CD8-positive, alpha-beta memory T cell (primary cell): ENCODE data around the gene RAP1GAP2. TPM values are rescaled to one million over a fixed set of nuclear protein-coding genes. Genes with fewer than 3 reads are reported as not detected.
A peak's percentile ranks its signal among the peaks of the same experiment; 100 is the strongest.

ENCODE experiments used
- CTCF ChIA-PET: fragments of 350-600 bp; sonication (Branson Sonifier 250); formaldehyde crosslinking; loops from one replicate; lab custom pipeline; 2021; ENCODE audit warnings: antibody characterized with exemption; lab: Charles Lee
- POLR2A ChIA-PET: fragments of 350-600 bp; sonication (Branson Sonifier 250); formaldehyde crosslinking; loops from one replicate; lab custom pipeline; 2021; ENCODE audit warnings: antibody characterized with exemption; lab: Charles Lee
- DNase-seq, 5 donors: peaks; one replicate each; pipeline versions ENCODE4 v3.0.0 to v3.0.0-alpha.2; 2020 to 2022; ENCODE audit warnings: mixed read lengths in 1 of 5
- H3K27ac ChIP-seq: one replicate; pipeline ENCODE4 v1.7.0; 2013; ENCODE audit warnings: low read depth, mild to moderate bottlenecking, low read length, moderate library complexity
- H3K27me3 ChIP-seq: 2 replicates; pipeline ENCODE4 v1.7.0; 2013; ENCODE audit warnings: low read length, mild to moderate bottlenecking; ENCODE audit not compliant: insufficient read depth, poor library complexity, severe bottlenecking
- H3K36me3 ChIP-seq: 2 replicates; pipeline ENCODE4 v1.7.0; 2013; ENCODE audit warnings: mild to moderate bottlenecking, low read length, moderate library complexity; ENCODE audit not compliant: insufficient read depth
- H3K4me1 ChIP-seq: 2 replicates; pipeline ENCODE4 v1.7.0; 2013; ENCODE audit warnings: mild to moderate bottlenecking, low read length, moderate library complexity; ENCODE audit not compliant: insufficient read depth
- H3K4me3 ChIP-seq: 2 replicates; pipeline ENCODE4 v1.7.0; 2013; ENCODE audit warnings: mild to moderate bottlenecking, low read length
- H3K9me3 ChIP-seq: 2 replicates; pipeline ENCODE4 v1.7.0; 2013; ENCODE audit warnings: mild to moderate bottlenecking, low read length
- H3K27ac Mint-ChIP-seq, 8 donors: one replicate each; pipeline ENCODE4 v1.8.0; 2020 to 2021; ENCODE audit warnings: mixed read lengths in 8 of 8, mild to moderate bottlenecking in 6 of 8, inconsistent platforms in 3 of 8, moderate library complexity in 3 of 8
- H3K27me3 Mint-ChIP-seq, 2 donors: one replicate each; pipeline ENCODE4 v1.8.0; 2020 to 2021; ENCODE audit warnings: mixed read lengths in 2 of 2, mild to moderate bottlenecking in 1 of 2, moderate library complexity in 1 of 2
- H3K36me3 Mint-ChIP-seq, 3 donors: one replicate each; pipeline ENCODE4 v1.8.0; 2020 to 2021; ENCODE audit warnings: mixed read lengths in 3 of 3, inconsistent platforms in 1 of 3, mild to moderate bottlenecking in 1 of 3
- H3K4me1 Mint-ChIP-seq, 3 donors: one replicate each; pipeline ENCODE4 v1.8.0; 2020 to 2021; ENCODE audit warnings: mixed read lengths in 3 of 3, inconsistent platforms in 1 of 3, mild to moderate bottlenecking in 1 of 3
- H3K4me3 Mint-ChIP-seq, 7 donors: one replicate each; pipeline ENCODE4 v1.8.0; 2020 to 2021; ENCODE audit warnings: mixed read lengths in 7 of 7, mild to moderate bottlenecking in 6 of 7, moderate library complexity in 4 of 7, inconsistent platforms in 2 of 7
- H3K9me3 Mint-ChIP-seq, 5 donors: one replicate each; pipeline ENCODE4 v1.8.0; 2020 to 2022; ENCODE audit warnings: mixed read lengths in 5 of 5, mild to moderate bottlenecking in 3 of 5, moderate library complexity in 2 of 5, inconsistent platforms in 1 of 5
- polyA plus RNA-seq: library from polyadenylated mRNA; unstranded; fragments of 300-500 nt; fragmentation: Illumina TruSeq; gene quantifications from one replicate; pipeline ENCODE4 v1.2.3, GENCODE V29; 2021
- total RNA-seq, 2 experiments: library from RNA; stranded (reverse); gene quantifications; one replicate each; pipeline ENCODE4 v1.2.3, GENCODE V29; 2021

Gene RAP1GAP2
- total and polyA plus RNA-seq, 3 experiments from 2014 or later: 1.2 to 6.3 (median 1.4) TPM

DNA sequence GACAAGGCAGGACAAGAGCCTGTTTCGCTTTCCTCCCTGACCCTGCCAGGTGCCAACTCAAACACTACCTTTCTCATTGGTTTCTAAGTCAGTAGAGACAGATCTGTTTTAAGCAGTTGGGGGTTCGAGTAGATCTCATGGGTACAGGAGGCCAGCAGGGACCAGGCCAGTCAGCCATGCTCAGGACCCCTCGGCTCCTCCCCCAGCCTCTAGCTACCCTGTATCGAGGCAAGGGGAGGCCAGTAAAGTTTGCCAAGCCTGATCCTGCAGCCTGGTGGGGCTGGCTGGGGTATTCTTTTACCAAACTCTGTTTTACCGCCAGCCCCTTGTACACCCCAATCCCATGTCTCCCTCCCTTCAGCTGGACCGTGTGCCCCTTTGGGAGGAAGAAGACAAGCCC is 240.6 kb downstream of the RAP1GAP2 start:
- Histone ChIP-seq H3K27me3 (no peaks in the 10 kb centered on the region), H3K4me1 (no peaks in the 10 kb centered on the region), H3K4me3 (no peak overlapping the region), H3K9me3 (no peaks in the 10 kb centered on the region), H3K27ac (no peak overlapping the region), H3K36me3 (no peaks in the 10 kb centered on the region)
- ChIA-PET CTCF (no interaction called here), POLR2A (no interaction called here)
- no peak for DNase-seq
- no peak overlapping the region for H3K4me3 Mint-ChIP-seq
- H3K9me3 Mint-ChIP-seq: peaks cover 0 to 2% (median 0%) of the 10 kb centered on the region in 5 donors
- peaks cover 0 to 1% of the 10 kb centered on the region in 2 donors for H3K27me3 Mint-ChIP-seq
- peaks cover 0 to 11% (median 4%) of the 10 kb centered on the region in 3 donors for H3K36me3 Mint-ChIP-seq
- peak overlapping the region in 1 of 8 donors; percentile 63 for H3K27ac Mint-ChIP-seq
- peaks cover 8 to 10% (median 9%) of the 10 kb centered on the region in 3 donors for H3K4me1 Mint-ChIP-seq

DNA sequence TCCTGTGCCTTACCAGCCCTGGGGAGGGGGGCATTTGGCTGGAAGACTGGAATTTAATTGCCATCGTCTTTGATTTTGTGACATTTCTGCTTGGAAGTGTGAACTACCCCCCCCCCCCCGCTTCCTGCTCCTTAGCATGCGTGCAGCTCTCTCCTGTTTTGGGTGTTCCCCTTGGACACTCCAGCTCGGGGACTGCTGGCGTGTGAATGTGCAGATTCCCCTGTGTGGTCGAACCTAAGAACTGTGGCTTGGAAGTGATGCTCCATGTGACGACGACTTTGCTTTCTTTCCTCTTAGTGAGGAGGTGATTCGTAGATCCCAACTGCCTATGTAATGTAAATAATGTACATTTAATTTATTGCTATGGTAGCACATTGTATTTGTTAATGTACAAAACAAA is 241.0 kb downstream of the RAP1GAP2 start:
- Mint-ChIP-seq H3K27me3 (peaks cover 0 to 2% of the 10 kb centered on the region in 2 donors), H3K9me3 (peaks cover 0 to 2% (median 2%) of the 10 kb centered on the region in 5 donors), H3K27ac (no peak overlapping the region), H3K4me3 (no peak overlapping the region), H3K36me3 (peaks cover 0 to 11% (median 3%) of the 10 kb centered on the region in 3 donors), H3K4me1 (peaks cover 8 to 10% (median 9%) of the 10 kb centered on the region in 3 donors)
- DNase-seq: no peak
- ChIA-PET POLR2A (no interaction called here), CTCF (no interaction called here)
- H3K4me1 ChIP-seq: no peaks in the 10 kb centered on the region
- H3K27me3 ChIP-seq: no peaks in the 10 kb centered on the region
- H3K36me3 ChIP-seq: no peaks in the 10 kb centered on the region
- no peak overlapping the region for H3K4me3 ChIP-seq
- H3K9me3 ChIP-seq: no peaks in the 10 kb centered on the region
- no peak overlapping the region for H3K27ac ChIP-seq

DNA sequence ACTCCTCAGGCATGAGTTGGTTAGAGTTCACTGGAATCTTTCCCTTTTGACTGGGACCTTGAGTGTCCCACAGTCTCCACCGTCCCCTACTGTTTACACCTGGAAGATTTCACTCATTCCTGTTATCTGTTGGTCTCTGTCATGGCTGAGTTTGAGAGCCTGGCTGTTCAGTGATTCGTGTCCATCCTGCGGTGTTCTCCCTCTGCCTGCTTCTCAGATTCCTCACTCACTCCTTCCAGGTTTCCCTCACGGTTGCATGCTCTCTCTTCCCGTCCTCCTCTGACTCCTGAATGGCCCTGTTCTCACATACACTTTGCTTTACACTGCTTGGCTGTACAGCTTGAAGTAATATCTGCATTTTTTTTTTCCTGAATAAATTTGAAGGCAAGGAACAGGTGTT is 242.7 kb downstream of the RAP1GAP2 start:
- Mint-ChIP-seq H3K9me3 (peaks cover 7 to 13% (median 9%) of the 10 kb centered on the region in 5 donors), H3K27me3 (peaks cover 0 to 4% of the 10 kb centered on the region in 2 donors), H3K4me3 (no peak overlapping the region), H3K36me3 (peaks cover 0 to 2% (median 0%) of the 10 kb centered on the region in 3 donors), H3K4me1 (peaks cover 8 to 10% (median 9%) of the 10 kb centered on the region in 3 donors), H3K27ac (no peak overlapping the region)
- no peaks in the 10 kb centered on the region for H3K27me3 ChIP-seq
- CTCF ChIA-PET: no interaction called here
- H3K9me3 ChIP-seq: no peaks in the 10 kb centered on the region
- H3K4me3 ChIP-seq: no peak overlapping the region
- H3K27ac ChIP-seq: no peak overlapping the region
- no peak for DNase-seq
- POLR2A ChIA-PET: interaction anchor here (0.6 kb wide), 1 partner anchor 293 kb away, joined by 4 read pairs; no protein-coding TSS in a partner anchor
- no peaks in the 10 kb centered on the region for H3K36me3 ChIP-seq
- H3K4me1 ChIP-seq: no peaks in the 10 kb centered on the region

DNA sequence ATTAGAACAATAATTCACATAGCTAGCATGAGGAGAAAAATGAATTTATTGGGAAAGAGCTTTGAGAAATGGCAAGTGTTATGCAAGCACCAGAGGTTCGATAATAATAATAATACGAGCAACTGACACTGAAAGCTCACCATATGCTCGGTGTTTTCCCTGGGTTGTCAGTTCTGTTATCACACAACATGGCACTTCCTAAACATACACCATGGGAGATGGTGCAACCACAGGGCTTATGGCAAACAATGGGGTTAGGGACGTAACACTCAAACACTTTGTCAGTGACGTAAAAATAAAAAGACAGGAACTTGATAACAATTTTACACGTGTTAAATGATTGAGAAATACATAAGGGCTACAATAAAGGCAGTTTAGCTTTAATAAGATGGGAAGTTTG is 243.5 kb downstream of the RAP1GAP2 start:
- Mint-ChIP-seq H3K36me3 (peaks cover 0 to 6% (median 0%) of the 10 kb centered on the region in 3 donors), H3K4me1 (peaks cover 8 to 10% (median 9%) of the 10 kb centered on the region in 3 donors), H3K4me3 (no peak overlapping the region), H3K27ac (peak overlapping the region in 2 of 8 donors; percentile 26 to 75), H3K9me3 (peaks cover 9 to 18% (median 16%) of the 10 kb centered on the region in 5 donors), H3K27me3 (peaks cover 0 to 4% of the 10 kb centered on the region in 2 donors)
- Histone ChIP-seq H3K4me1 (no peaks in the 10 kb centered on the region), H3K27ac (no peak overlapping the region), H3K27me3 (no peaks in the 10 kb centered on the region), H3K9me3 (no peaks in the 10 kb centered on the region), H3K36me3 (no peaks in the 10 kb centered on the region), H3K4me3 (no peak overlapping the region)
- CTCF ChIA-PET: no interaction called here
- no peak for DNase-seq
- POLR2A ChIA-PET: no interaction called here

DNA sequence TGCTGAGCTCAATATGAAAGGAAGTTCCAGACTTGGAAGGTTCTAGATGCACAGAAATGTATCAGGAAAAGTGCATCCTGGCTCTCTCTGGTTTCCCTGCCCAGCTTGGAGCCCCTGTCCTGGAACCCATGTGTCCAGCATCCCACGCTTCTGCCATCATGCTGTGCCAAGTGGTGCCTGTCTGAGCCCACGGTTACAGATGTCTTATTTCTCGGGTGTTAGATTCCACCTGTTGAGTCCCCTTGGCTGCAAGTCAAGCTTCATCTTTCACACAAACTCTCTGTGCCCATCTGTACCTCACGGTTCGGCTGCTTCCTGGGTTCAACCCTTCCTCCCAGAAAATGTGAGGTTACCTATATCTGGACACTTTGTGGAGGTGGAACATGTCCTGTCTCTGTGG is 244.6 kb downstream of the RAP1GAP2 start:
- Histone ChIP-seq H3K27ac (no peak overlapping the region), H3K36me3 (no peaks in the 10 kb centered on the region), H3K4me1 (no peaks in the 10 kb centered on the region), H3K9me3 (no peaks in the 10 kb centered on the region), H3K27me3 (no peaks in the 10 kb centered on the region), H3K4me3 (no peak overlapping the region)
- peak overlapping the region in 1 of 8 donors; percentile 33 for H3K27ac Mint-ChIP-seq
- POLR2A ChIA-PET: no interaction called here
- peaks cover 8 to 10% (median 9%) of the 10 kb centered on the region in 3 donors for H3K4me1 Mint-ChIP-seq
- CTCF ChIA-PET: no interaction called here
- no peak for DNase-seq
- H3K36me3 Mint-ChIP-seq: peaks cover 0 to 6% (median 0%) of the 10 kb centered on the region in 3 donors
- peaks cover 0 to 4% of the 10 kb centered on the region in 2 donors for H3K27me3 Mint-ChIP-seq
- H3K9me3 Mint-ChIP-seq: peaks cover 9 to 21% (median 16%) of the 10 kb centered on the region in 5 donors
- no peak overlapping the region for H3K4me3 Mint-ChIP-seq

DNA sequence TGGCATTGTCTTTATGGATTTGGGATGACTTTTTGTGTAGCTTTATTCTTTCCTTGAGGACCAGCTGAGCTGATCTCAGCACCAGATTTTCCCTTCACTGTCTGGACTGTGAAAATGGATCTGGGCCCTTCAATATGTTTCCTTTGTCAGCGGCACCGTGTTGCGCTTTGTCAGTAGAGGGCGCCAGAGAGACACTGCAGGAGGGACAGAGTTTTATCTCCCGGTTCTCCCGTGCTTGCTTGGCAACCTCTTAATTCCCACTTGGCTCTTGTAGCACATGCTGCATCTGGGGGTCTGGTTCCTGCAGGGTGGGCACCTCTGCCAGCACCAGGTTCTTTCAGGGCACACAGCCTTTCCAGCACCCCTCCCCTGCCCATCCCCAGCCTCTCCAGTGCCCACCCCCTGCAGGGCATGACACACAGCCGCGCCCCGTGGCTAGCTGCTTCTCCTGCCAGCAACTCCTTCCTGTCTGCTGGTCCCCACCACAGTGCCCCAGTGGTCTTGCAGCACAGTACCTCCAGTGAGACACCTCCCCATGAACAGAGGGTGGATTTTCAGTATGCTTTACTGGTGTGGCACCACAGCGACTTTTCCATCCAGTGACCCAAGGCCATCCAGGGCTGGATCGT is 247.6 kb downstream of the RAP1GAP2 start:
- Histone ChIP-seq H3K4me3 (no peak overlapping the region), H3K27ac (no peak overlapping the region), H3K27me3 (no peaks in the 10 kb centered on the region), H3K4me1 (peaks cover 5% of the 10 kb centered on the region), H3K9me3 (no peaks in the 10 kb centered on the region), H3K36me3 (no peaks in the 10 kb centered on the region)
- CTCF ChIA-PET: no interaction called here
- Mint-ChIP-seq H3K4me3 (no peak overlapping the region), H3K27ac (no peak overlapping the region), H3K27me3 (peaks cover 3 to 9% of the 10 kb centered on the region in 2 donors), H3K9me3 (peaks cover 9 to 21% (median 16%) of the 10 kb centered on the region in 5 donors), H3K36me3 (peaks cover 0 to 6% (median 0%) of the 10 kb centered on the region in 3 donors), H3K4me1 (peaks cover 8 to 16% (median 12%) of the 10 kb centered on the region in 3 donors)
- DNase-seq: no peak
- POLR2A ChIA-PET: no interaction called here

DNA sequence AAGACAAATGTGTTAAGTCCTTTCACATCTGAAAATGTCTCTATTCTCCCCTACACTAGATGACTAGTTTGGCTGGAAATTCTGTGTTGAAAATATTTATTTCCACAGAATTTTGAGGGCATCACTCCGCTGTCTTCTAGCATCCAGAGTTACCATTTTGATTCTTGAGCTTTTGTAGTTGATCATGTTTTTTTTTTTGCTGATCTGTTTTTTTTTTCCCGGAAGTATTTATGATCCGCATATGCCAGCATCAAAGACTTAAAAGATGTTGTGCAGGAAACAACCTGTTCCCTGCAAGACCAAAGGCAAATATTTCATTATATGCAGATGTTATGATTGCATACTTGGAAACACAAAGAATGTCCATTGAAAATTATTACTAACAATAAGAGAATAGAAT is 250.5 kb downstream of the RAP1GAP2 start:
- Histone ChIP-seq H3K27ac (no peak overlapping the region), H3K27me3 (no peaks in the 10 kb centered on the region), H3K9me3 (no peaks in the 10 kb centered on the region), H3K4me3 (no peak overlapping the region), H3K4me1 (peaks cover 5% of the 10 kb centered on the region), H3K36me3 (no peaks in the 10 kb centered on the region)
- peak overlapping the region in 1 of 8 donors; percentile 30 for H3K27ac Mint-ChIP-seq
- H3K9me3 Mint-ChIP-seq: peaks cover 9 to 21% (median 16%) of the 10 kb centered on the region in 5 donors
- H3K36me3 Mint-ChIP-seq: peaks cover 0 to 6% (median 0%) of the 10 kb centered on the region in 3 donors
- ChIA-PET POLR2A (no interaction called here), CTCF (no interaction called here)
- peaks cover 0 to 12% (median 10%) of the 10 kb centered on the region in 3 donors for H3K4me1 Mint-ChIP-seq
- H3K27me3 Mint-ChIP-seq: peaks cover 3 to 8% of the 10 kb centered on the region in 2 donors
- peak overlapping the region in 1 of 7 donors; percentile 16 for H3K4me3 Mint-ChIP-seq
- DNase-seq: no peak
